Measurements from ENCODE around the gene ISG15.
"Not testable (repeated sequence)": the region's sequence is repeated elsewhere in the genome, so short reads cannot be mapped to it uniquely, and the experiment has no call there.

Gene ISG15

DNA sequence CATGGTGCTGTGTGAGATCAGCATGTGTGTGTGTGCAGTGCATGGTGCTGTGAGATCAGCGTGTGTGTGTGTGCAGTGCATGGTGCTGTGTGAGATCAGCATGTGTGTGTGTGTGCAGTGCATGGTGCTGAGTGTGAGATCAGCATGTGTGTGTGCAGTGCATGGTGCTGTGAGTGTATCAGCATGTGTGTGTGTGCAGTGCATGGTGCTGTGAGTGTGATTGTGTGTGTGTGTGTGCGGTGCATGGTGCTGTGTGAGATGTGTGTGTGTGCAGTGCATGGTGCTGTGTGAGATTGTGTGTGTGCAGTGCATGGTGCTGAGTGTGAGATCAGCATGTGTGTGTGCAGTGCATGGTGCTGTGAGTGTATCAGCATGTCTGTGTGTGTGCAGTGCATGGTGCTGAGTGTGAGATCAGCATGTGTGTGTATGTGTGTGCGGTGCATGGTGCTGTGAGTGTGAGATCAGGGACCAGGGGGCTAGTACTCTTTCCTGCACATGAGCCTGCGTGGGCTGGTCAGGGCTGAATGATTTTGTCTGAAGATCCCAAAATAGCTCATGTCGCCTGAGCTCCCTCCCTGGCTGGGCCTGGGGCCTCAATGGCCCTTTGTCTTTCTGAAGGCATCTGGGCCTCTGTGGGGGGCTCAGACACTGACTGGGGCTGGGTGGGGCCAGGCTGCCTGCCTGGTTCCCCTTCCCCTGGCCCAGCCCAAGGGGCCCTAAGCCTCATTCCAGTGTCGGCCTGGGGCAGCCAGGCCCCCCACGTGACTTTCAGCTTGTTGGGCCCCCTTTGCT lies 17.8 kb downstream of the ISG15 start:
- not testable (repeated sequence) for DNase-seq

DNA sequence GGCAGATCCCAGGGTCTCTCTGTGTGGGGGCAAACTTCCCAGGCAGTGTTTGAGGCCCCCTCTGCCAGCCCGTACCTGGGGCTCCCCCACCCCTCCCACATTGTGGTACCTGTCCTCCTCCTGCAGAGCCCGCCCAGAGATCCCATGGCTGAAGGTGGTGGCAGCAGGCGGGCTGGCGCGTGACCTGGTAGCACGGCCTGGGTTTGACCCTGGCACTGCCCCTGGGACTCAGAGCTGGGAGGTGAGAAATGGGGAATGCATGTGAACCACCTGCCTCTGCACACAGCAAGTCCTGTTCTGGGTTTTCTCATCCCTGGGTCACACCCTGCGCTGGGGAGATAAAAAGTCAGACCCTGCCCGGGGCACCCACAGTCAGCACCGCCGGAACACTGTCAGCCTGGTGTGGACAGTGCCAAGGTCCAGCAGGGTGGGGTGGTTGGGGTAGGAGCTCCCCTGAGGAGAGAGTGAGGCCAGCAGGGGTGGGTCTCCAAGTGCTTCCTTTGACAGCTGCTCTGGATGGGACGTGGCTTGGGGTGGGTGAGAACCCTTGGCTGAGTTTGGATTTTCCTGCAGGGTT lies 18.4 kb downstream of the ISG15 start:
- DNase-seq: no peak

DNA sequence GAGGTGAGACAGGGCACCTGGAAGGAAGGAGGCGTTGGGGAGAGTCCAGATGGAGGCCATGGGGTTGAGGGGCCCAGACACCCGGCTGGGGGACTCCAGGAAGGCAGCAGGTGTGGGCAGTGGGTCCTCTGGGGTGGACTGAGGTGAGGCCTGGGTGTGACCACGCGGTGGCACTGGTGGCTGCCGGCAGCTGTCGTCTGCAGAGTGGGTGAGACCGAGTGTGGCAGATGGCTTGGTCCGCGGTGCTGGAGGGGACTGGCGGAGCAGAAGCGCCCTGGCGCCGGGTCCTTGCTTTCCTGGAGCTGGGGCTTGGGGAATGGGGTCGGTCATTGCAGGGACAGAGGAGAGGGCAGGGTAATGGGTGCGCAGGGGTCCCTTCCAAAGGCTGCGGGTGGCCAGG lies 19.1 kb downstream of the ISG15 start:
- no peak for DNase-seq

DNA sequence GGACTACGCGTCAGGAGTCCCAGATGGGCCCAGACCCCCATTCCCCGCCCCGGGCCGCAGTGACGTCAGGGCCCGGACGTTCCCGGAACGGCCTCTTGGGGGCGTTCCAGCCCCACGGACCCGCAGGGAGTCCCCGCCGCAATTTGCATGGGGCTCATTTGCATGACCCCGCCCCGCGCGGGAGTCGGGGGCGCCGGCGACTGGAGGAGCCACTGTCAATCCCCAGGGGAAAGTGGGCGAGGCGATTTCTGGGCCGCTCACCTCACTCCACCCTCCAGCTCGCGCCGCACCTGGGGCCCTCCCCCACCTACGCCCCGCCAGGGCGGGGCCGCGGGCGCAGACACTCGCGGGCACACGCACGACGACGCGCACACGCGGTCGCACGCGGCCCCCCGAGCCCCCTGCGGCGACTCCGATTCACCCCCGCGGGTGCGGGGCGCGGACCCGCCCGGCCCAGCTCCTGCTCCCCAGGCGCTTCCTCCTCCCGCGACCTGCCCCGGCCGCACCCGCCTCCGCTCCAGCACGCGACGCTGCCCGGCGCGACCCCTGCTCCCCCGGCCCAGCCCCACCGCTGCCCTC lies 19.8 kb downstream of the ISG15 start:
- DNase-seq: no peak

DNA sequence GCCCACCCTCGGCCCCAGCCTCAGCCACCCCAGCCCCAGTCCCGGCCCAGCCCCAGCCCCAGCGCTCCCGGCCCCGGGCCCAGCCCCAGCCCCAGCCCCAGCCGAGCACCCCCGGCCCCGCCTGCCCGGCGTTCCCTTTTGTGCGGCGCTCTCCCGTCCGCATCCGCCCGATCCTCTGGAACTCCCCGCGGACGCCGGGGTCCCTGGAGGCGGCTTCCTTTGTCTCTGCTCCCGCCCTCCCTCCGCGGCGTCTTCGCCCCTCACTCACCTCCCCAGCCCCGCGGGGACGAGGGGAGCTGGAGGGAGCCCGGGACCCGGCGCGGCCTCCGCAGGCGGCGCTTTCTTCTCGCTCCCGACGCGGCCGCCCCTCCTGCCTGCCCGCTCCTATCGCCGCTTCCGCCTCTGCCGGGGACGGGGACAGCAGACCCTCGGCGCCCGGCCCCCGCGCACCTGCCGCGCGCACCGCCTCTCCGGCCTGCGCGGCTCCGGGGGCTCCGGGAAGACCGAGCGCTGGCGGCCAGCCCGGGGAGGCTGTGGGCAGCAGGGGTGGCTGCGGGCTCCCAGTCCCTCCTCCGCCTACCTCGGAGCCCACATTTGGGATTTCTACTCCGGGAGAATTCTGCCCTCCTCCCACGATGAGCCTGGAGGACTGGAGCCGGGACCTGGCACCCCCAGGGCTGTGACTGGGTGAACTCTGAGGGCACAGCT lies 20.6 kb downstream of the ISG15 start:
- DNase-seq: no peak

DNA sequence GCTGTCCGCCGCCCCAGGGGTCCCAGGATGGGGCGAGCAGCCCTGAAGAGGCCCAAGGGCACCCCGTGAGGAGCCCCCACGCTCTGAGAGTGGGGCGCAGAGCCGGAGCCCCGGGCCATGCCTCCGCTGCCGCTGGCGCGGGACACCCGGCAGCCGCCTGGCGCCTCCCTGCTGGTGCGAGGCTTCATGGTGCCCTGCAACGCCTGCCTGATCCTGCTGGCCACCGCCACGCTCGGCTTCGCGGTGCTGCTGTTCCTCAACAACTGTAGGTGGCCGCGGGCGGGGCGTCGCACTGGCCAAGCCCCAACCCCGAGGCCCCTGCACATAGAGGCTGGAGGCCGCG lies 21.1 kb downstream of the ISG15 start:
- no peak for DNase-seq

DNA sequence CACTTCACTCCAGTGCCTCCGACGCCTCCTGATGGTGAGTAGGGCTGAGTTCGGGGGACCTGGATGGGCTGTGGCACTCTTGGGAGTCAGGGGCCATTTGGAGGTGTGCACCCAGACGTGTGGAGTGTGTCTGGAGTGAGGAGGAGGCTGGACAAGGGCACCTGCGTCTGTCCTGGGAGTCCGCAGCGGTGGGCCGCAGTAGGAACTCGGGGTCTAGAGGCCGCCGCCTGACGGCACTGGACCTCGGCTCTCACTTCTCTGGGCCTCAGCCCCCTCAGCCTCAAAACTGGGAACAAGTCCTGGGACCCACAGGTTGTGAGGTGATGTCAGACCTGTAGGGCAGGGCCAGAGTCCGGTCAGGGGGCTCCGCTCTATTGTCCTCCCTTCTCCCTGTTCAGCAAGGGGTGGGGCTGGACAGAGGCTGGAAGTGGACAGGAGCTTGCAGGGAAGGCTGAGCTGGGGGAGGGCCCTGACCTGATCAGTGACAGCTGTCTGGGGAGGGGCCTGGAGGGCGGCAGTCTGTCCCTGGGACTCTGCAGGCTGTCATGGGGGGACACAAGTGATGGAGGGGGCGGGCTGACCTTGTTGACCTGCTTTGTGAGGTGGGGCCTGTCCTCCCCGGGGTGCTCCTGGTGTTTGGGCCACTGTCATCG lies 22.1 kb downstream of the ISG15 start:
- DNase-seq: no peak

DNA sequence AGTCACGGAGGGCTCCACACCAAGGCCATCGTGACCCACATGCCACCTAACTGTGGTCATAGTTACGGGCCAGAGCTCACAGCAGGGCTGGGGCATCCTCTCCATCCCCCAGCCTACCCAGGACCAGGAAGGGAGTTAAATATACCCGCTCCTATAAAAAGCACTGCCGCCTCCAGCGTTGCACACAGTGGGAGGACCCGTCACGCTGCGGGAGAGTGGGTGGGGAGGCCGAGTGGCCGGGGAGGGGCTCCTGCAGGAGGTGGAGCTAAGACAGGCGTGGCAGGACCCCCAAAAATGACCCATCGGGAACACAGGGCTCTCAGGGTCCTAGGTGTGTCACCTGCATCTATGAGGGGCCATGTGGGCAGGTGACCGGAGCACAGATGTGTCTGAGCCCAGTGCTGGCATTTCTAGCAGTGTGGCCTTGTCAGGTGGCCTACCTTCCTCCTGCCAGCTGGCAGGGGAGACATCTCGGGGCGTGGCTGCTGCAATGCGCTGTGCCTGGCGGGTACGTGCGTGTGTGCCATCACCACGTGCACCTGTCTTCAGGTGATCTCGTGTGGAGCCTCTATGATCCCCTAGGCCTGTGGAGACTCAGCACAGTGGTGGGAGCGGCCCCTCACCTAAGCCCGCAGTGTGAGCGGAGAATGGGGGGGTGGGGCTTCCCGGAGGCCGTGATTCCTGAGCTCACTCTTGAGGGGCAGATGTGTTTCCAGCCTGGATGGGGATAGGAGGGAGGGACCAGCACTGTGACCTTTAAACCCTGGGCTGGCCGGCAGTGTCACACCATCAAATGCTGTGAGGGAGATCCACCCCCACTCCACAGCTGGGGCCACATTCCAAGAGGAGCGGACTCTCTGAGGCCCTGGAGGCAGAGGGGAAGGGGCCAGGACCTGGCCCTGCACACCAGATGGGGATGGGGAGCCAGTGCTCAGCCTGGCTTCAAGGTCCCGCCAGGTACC lies 24.4 kb downstream of the ISG15 start:
- DNase-seq: no peak

DNA sequence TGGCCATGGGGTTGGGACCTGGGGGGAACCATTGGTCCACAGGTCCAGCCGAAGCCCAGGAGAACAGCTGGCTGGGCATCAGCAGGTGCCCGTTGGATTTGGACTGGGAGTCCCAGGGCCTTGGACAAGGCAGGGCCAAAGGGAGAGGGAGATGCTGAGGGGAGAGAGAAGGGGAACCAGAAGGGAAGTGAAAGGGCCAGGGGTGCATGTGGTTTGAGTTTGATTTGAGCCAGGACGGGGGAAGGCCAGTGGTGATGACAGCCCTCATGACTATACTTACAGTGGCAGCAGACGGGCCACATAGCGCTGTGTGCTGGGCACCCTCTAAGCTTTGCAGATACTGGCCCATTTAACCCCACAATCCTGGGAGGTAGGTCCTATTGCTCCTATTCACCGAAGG lies 25.4 kb downstream of the ISG15 start:
- no peak for DNase-seq

DNA sequence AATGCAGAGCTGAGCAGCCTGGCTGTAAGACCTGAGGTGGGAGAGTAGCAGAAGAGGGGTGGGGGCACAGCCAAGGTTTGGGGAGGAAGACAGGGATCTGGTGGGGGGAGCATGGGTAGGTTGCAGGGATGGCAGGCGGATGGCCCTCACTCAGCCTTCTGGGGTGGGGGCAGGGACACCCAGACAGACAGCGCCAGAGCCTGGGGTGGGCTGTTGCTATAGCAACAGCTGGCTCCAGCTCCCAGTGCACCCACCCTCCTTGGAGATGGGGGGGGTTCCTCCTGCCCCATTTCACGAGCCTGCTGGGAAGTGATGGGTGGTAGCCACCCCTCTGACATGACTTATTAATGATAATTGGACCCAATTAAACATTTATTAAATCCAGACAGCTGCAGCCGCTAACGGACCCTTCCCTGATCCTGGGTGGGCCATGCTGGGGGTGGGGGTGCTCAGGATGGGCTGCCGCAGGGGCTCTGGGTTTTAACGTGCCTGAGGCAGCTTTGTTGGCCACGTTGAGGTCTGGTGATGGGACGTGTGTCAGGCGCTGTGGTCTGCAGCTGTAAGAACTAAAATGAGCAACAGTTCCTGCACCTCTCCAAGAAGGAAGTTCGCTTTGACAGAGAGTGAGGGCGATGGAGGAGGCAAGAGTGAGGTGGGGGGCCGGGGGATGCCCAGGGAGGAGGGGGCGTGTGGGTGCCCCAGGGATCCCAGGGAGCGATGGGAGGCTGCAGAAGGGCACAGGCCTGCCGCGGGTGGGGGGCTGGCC lies 26.0 kb downstream of the ISG15 start:
- no peak for DNase-seq

DNA sequence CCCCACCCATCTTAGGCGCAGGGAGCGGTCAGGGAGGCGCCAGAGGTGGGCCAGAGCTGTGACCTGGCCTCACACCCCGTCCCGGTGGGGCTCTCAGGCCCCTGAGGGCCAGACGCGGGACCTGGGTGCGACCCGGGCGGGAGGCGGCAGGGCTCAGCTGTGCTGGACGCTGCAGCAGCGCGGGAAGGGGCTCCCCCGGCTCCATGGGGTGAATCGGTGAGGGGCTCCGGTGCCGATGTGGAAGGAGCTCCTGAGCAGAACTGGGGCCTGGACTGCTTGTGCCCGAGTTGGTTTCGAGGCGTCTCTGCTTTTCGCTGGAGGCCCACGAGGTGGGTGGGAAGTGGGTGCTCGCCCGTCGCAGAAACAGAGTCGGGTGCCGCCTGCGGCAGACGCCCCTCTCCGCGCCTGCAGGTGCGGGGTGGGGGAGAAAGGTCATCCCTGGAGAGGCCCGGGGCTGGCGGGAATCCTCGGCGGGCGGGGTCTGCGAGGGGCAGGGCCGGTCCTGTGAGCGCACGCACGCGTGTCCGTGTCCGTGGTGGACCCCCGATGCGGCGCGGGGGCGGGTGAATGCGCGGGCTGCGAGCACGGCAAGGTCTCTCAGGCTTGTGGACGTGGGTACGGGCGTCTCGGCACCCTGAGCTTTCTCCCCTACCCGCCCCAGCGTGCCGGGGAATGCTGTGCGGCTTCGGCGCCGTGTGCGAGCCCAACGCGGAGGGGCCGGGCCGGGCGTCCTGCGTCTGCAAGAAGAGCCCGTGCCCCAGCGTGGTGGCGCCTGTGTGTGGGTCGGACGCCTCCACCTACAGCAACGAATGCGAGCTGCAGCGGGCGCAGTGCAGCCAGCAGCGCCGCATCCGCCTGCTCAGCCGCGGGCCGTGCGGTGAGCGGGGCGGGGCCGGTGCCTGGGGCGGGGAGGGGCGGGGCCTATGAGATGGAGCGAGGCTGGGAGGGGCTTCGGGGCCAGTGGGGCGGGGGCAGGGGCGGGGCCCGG lies 27.0 kb downstream of the ISG15 start:
- no peak for DNase-seq

DNA sequence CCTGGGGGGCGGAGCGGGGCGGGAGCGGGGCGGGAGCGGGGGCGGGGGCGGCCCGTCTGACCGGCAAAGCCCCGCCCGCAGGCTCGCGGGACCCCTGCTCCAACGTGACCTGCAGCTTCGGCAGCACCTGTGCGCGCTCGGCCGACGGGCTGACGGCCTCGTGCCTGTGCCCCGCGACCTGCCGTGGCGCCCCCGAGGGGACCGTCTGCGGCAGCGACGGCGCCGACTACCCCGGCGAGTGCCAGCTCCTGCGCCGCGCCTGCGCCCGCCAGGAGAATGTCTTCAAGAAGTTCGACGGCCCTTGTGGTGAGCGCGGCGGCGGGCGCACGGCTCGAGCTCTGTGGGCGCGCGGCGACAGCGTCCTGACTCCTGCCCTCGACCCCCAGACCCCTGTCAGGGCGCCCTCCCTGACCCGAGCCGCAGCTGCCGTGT lies 27.8 kb downstream of the ISG15 start:
- DNase-seq: no peak

DNA sequence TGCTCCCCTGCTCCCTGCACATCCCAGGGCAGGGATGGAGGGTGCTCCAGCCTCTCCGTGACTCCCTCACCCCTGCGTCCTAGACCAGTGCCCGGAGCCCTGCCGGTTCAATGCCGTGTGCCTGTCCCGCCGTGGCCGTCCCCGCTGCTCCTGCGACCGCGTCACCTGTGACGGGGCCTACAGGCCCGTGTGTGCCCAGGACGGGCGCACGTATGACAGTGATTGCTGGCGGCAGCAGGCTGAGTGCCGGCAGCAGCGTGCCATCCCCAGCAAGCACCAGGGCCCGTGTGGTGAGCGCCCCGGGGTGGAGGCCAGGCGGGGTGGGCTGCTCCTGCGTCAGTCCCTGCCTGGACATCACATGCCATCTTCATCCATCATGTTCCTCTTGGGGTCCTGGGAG lies 28.6 kb downstream of the ISG15 start:
- DNase-seq: no peak

DNA sequence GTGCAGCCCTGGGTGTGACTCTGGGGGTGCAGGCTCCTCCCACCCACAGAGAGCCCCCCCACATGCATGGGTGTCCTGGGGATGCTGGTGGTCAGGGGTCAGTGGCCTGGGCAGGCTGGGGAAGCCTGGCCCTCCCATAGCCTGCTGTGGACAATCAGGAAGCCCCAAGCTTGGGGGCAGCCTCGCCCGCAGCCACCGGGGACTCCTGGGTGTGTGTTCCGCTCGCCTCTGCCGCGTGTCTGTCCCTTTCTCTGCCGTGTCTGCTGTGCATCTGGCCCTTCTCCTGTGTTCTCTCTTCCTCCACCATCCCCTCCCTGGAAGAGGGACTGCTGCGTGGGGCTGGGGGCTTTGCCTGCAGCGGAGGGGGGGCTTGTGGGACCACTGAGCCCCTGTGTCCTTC lies 29.5 kb downstream of the ISG15 start:
- no peak for DNase-seq

DNA sequence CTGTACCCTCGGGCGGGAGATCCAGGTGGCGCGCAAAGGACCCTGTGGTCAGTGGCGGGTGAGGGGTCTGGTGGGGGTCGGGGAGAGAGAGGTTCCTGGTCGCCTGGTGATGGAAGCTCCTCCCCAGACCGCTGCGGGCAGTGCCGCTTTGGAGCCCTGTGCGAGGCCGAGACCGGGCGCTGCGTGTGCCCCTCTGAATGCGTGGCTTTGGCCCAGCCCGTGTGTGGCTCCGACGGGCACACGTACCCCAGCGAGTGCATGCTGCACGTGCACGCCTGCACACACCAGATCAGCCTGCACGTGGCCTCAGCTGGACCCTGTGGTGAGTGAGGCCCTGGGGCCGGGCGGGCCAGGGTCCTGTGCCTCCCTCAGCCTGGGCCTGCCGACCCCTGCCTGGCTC lies 30.1 kb downstream of the ISG15 start:
- no peak for DNase-seq

DNA sequence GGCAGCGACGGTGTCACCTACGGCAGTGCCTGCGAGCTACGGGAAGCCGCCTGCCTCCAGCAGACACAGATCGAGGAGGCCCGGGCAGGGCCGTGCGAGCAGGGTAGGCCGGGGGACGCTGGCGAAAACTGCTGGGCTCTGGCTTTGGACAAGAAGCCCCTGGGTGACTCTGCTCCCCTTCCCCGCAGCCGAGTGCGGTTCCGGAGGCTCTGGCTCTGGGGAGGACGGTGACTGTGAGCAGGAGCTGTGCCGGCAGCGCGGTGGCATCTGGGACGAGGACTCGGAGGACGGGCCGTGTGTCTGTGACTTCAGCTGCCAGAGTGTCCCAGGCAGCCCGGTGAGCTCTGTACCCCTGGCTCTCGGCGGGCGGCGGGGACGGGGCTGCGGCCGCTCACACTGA lies 30.6 kb downstream of the ISG15 start:
- no peak for DNase-seq

DNA sequence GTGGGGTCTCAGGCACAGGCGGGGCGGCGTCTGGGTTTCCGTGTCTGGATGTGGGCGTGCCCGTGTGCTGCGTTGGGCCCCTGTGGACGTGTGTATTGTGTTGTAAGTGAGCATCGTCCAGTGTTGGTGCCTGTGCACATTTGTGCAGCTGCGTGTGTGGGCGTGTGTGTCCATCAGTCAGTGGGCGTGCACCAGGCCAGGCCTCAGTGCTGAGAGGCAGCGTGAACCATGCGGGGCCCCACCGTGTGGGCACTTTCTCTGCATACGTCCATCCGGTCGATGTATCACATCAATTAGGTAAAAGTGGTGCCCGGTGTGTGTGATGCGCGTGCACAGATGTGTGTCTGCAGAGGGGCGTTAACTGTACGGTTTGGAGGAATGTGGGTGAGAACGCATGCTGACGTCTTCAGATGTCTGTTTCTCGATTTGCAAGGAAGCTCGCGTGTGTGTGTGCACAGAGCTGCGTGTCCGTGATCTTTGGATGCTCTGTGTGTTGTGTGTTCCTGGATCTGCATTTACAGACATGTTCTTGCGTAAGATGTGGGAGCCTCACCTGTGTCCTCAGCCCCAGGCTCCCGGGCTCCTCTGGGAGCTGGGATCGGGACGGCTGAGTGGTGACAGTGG lies 31.3 kb downstream of the ISG15 start:
- no peak for DNase-seq

DNA sequence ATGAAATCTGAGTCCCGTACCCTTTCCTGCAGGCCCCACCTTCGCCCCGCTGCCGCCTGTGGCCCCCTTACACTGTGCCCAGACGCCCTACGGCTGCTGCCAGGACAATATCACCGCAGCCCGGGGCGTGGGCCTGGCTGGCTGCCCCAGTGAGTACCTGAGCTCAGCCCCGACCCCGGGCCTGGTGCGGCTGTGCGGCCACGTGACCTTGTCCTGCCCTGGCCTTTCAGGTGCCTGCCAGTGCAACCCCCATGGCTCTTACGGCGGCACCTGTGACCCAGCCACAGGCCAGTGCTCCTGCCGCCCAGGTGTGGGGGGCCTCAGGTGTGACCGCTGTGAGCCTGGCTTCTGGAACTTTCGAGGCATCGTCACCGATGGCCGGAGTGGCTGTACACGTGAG lies 31.8 kb downstream of the ISG15 start:
- DNase-seq: no peak

DNA sequence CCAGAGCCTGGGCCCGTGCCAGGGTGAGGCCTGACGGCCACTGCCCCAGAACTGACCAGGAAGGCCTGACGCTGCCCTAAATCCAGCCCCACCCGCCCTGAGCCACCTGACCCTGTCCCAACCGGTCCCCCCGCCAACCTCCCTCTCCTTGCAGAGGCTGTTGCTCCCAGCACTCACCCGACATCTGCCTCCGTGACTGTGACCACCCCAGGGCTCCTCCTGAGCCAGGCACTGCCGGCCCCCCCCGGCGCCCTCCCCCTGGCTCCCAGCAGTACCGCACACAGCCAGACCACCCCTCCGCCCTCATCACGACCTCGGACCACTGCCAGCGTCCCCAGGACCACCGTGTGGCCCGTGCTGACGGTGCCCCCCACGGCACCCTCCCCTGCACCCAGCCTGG lies 32.9 kb downstream of the ISG15 start:
- no peak for DNase-seq

DNA sequence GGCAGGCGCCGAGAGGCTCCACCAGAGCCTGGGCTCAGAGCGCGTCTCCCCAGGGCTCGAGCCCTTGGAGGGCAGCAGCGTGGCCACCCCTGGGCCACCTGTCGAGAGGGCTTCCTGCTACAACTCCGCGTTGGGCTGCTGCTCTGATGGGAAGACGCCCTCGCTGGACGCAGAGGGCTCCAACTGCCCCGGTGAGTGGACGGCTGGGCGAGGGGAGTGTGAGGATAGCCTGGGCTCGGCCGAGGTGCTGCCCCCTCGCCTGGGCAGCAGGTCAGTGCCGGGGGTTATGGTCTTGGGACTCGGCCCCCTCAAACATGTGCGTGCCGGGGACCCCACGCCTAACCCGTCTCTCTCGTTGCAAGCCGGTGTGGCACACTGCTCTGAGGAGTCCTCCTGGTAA lies 33.5 kb downstream of the ISG15 start:
- DNase-seq: no peak

All from NK-92 treated with Interleukin-12 subunit alpha and Interleukin-12 subunit beta, amount 100 ng/mL, for 24 hours (cell line).